HCT116 (cell line): ENCODE measurements around the gene TMPRSS3.

Experiments
- CEBPB ChIP-seq: IDR thresholded peaks from 2 replicates; pipeline ENCODE4 v1.6.1; 2012; ENCODE audit warnings: low read depth
- EGR1 ChIP-seq: IDR thresholded peaks from 2 replicates; pipeline ENCODE4 v1.6.1; 2012; ENCODE audit warnings: low read depth
- EZH2 ChIP-seq: fragments of 200-600 bp; sonication (generic); IDR thresholded peaks from 2 replicates; pipeline ENCODE4 v1.6.1; 2017; ENCODE audit warnings: antibody characterized with exemption, mixed run types
- EZH2phosphoT487 ChIP-seq: fragments of 200-600 bp; IDR thresholded peaks from 2 replicates; pipeline ENCODE4 v1.6.1; 2018; ENCODE audit warnings: antibody characterized with exemption, borderline replicate concordance
- JUND ChIP-seq: IDR thresholded peaks from 2 replicates; pipeline ENCODE4 v1.6.1; 2012
- POLR2A ChIP-seq: IDR thresholded peaks from 2 replicates; pipeline ENCODE4 v1.7.0; 2011; ENCODE audit warnings: borderline replicate concordance; ENCODE audit not compliant: insufficient read depth, insufficient read length; ENCODE audit errors: extremely low read depth
- REST ChIP-seq: IDR thresholded peaks from 2 replicates; pipeline ENCODE4 v1.6.1; 2012; ENCODE audit warnings: low read depth
- SIN3A ChIP-seq: IDR thresholded peaks from 2 replicates; pipeline ENCODE4 v1.6.1; 2012; ENCODE audit warnings: low read depth
- SP1 ChIP-seq: IDR thresholded peaks from 2 replicates; pipeline ENCODE4 v1.6.1; 2012; ENCODE audit warnings: low read depth
- TCF7L2 ChIP-seq: IDR thresholded peaks from 2 replicates; pipeline ENCODE4 v1.7.0; 2011; ENCODE audit warnings: borderline replicate concordance, inconsistent platforms; ENCODE audit not compliant: insufficient read depth, insufficient read length; ENCODE audit errors: extremely low read depth
- YY1 ChIP-seq: IDR thresholded peaks from 2 replicates; pipeline ENCODE4 v1.6.1; 2011; ENCODE audit warnings: low read length, low read depth, moderate library complexity, mild to moderate bottlenecking; ENCODE audit not compliant: insufficient replicate concordance; ENCODE audit errors: extremely low read depth
- ZBTB33 ChIP-seq: IDR thresholded peaks from 2 replicates; pipeline ENCODE4 v1.6.1; 2011; ENCODE audit warnings: mild to moderate bottlenecking, low read length, moderate library complexity; ENCODE audit not compliant: insufficient replicate concordance; ENCODE audit errors: extremely low read depth
- TF ChIP-seq, protein P1 (sequence below), 3 experiments: fragments of 200-600 bp in 1 of 3; sonication (generic) in 1 of 3; IDR thresholded peaks in 2 of 3; conservative IDR thresholded peaks in 1 of 3; 2 replicates each; pipeline ENCODE4 v1.5.1; 2012 to 2017; ENCODE audit warnings: low read depth in 2 of 3, low read length in 2 of 3, antibody characterized with exemption in 1 of 3, borderline replicate concordance in 1 of 3, control low read depth in 1 of 3, mild to moderate bottlenecking in 1 of 3, mixed read lengths in 1 of 3, mixed run types in 1 of 3, moderate library complexity in 1 of 3; ENCODE audit not compliant: insufficient read depth in 1 of 3
- TF ChIP-seq, protein P2 (sequence below): IDR thresholded peaks from 2 replicates; pipeline ENCODE4 v1.6.1; 2012

DNA sequence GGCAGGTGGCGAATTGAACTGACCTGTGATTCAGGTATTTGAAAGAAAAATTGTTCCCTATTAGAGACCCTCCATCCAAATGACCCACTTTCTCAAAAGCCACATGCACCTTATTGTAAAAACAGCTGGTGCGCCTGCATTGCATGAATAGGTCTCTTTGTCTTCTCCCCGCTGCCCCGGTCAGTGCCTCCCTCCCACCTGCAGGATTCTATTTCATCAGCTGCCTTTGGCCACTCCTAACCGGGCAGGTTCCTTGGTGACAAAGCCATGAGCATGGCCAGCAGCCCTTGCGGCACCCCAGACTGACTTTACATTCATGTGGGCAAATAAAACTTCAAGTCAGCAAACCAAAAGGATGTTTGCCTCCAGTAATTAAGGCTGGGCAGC, 6.4 kb downstream of the TMPRSS3 start:
- TF ChIP-seq, protein P1, sequence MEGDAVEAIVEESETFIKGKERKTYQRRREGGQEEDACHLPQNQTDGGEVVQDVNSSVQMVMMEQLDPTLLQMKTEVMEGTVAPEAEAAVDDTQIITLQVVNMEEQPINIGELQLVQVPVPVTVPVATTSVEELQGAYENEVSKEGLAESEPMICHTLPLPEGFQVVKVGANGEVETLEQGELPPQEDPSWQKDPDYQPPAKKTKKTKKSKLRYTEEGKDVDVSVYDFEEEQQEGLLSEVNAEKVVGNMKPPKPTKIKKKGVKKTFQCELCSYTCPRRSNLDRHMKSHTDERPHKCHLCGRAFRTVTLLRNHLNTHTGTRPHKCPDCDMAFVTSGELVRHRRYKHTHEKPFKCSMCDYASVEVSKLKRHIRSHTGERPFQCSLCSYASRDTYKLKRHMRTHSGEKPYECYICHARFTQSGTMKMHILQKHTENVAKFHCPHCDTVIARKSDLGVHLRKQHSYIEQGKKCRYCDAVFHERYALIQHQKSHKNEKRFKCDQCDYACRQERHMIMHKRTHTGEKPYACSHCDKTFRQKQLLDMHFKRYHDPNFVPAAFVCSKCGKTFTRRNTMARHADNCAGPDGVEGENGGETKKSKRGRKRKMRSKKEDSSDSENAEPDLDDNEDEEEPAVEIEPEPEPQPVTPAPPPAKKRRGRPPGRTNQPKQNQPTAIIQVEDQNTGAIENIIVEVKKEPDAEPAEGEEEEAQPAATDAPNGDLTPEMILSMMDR (IDR thresholded peaks at IDR 0.05 in 2 of 3, conservative IDR thresholded peaks at IDR 0.05 in 1 of 3; ENCODE audit: borderline replicate concordance in 1 of 3, insufficient read depth in 1 of 3, low read depth in 2 of 3, low read length in 2 of 3): no peak
- TF ChIP-seq, protein P2, sequence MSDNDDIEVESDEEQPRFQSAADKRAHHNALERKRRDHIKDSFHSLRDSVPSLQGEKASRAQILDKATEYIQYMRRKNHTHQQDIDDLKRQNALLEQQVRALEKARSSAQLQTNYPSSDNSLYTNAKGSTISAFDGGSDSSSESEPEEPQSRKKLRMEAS: no peak
- TF ChIP-seq CEBPB (no peak), SIN3A (no peak), SP1 (no peak), EZH2phosphoT487 (no peak), EZH2 (no peak), POLR2A (no peak), TCF7L2 (no peak), ZBTB33 (no peak), YY1 (no peak), JUND (no peak), EGR1 (no peak), REST (no peak)
